Mammary epithelial cell (primary cell): Measurements from ENCODE around the gene RAB5IF.

Experiments
- CTCF ChIP-seq, 2 donors: IDR thresholded peaks in 1 of 2; conservative IDR thresholded peaks in 1 of 2; 2 replicates each; pipeline ENCODE4 v1.5.1; 2011 to 2012; ENCODE audit warnings: inconsistent platforms in 2 of 2, low read length in 2 of 2, mild to moderate bottlenecking in 2 of 2, control low read depth in 1 of 2, low read depth in 1 of 2; ENCODE audit not compliant: insufficient read depth in 1 of 2; ENCODE audit errors: extremely low read depth in 1 of 2
- EZH2 ChIP-seq: IDR thresholded peaks from 2 replicates; pipeline ENCODE4 v1.6.1; 2012; ENCODE audit warnings: low read length, inconsistent platforms, borderline replicate concordance

GRCh38 chr20:36654506-36654905 is 48.9 kb downstream of the RAB5IF start:
- no peak for TF ChIP-seq CTCF (conservative IDR thresholded peaks at IDR 0.05 in 1 of 2, IDR thresholded peaks at IDR 0.05 in 1 of 2; ENCODE audit: extremely low read depth in 1 of 2, insufficient read depth in 1 of 2, low read depth in 1 of 2, low read length in 2 of 2)
- no peak for TF ChIP-seq EZH2
